ENCODE data around the gene TIMM50.

Gene TIMM50

GRCh38 chr19:39533003-39533512 lies 52.4 kb downstream of the TIMM50 start:
- no peak for DNase-seq (ENCODE audit: low spot score)

DNA sequence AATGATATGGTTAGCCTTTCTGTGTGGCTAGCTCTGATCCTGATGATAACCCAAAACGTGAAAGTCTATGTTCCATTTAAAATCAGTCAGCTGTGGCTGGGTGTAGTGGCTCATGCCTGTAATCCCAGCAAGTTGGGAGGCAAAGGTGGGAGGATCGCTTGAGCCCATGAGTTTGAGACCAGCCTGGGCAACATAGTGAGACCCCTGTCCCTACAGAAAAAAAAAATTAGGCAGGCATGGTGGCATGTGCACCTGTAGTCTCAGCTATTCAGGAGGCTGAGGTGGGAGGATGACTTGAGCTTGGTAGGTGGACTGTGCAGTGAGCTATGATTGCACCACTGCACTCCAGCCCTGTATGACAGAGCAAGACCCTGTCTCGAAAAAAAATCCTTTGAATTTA lies 53.2 kb downstream of the TIMM50 start:
- no peak for DNase-seq (ENCODE audit: low spot score)

DNA sequence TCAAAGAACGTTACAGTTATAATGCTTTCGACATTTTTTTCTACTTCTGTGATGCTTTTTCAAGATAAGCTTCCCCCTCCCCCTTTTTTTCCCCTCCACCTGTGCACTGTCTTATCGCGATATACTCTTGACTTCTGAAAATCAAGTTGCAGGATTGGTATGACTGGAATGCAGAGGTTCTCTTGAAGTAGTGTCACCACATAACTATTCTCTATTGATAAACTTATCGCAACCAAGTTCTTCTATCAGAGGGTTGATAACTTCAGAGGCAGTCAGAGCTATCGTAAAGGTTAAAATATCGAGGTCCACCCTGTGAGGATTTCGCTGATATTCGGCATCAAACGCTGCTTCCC lies 58.5 kb downstream of the TIMM50 start:
- peak; percentile 67 for DNase-seq (ENCODE audit: low spot score)

DNA sequence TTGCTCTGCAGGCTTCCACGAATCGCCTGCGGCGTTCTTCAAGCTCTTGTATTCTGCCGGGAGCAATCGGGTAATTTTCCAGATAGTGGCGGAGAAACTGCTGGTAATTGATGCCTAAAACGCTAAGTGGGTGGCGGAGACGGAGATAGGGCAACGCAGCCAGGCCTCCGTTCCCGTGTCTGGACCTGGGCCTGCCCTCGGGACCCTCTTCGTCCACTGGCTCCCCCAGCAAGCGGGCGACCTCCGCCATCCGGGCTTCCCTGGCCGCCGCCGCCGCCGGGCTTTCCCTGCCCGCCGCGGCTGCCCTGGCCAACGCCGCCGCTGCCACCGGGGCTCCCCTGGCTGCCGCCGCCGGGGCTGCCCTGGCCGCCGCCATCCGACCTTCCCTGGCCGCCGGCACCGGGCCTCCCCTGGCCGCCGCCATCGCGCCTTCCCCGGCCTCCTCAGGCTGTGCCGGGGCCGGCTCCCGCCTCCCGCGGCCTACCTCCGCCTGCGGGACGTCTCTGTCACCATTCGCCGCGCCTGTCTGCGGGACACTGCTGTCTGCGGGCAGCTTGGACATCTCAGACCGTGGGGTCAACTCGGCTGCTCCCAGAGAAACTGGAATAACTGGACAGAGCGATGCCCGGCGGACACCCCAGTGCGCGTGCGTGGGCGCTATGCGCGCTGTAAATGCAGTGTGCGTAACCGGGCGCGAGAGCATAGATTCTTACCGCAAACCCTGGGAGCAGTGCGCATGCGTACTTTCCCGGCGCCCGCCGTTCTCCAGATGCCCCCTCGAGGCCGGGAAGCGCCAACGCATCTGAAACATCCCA lies 59.1 kb downstream of the TIMM50 start, which contains the start of gene EID2:
Gene EID2 (minus strand): TSS at position 644 of the 815 bp plus-strand sequence. CDS start 82 bp downstream, at position 562.
- DNase-seq (ENCODE audit: low spot score), result peak; percentile 99

- DNase-seq (ENCODE audit: low spot score), result no peak
Measured at GRCh38 chr19:39540333-39540673, 59.7 kb downstream of the TIMM50 start.

Measured in HuH-7 (cell line).